DMS53 (cell line): Measurements from ENCODE around the gene LSP1.
A peak's percentile ranks its signal among the peaks of the same experiment; 100 is the strongest.
"Not testable (repeated sequence)": the region's sequence is repeated elsewhere in the genome, so short reads cannot be mapped to it uniquely, and the experiment has no call there.

Source experiments
- DNase-seq: peaks from one replicate; lab custom pipeline; 2025; lab: John Stamatoyannopoulos, UW

The LSP1 gene

GRCh38 chr11:1864831-1865665, 12.2 kb downstream of the LSP1 start:
- DNase-seq: peak; percentile 35

DNA sequence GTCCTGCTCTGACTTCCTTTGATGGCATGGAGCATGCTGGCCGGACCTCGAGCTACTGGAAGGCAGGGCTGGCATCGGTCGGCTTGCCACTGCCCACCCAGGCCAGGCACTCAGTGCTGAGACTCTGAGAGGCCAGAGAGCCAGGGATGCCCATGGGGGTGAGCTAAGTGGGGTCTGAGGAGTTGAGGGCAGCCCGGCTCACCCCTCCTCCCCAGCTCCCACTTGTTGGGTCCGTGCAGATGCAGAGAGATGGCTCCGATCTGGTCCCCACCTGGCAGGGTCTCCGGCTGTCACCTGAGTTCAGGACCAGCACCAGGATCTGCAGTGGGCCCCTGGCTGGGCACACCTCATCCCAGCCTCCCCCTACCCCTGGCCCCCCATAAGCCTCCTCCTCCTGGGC, 13.3 kb downstream of the LSP1 start:
- no peak for DNase-seq

- DNase-seq: no peak
These were observed 13.9 kb downstream of the LSP1 start for GRCh38 chr11:1866776-1867175.

- DNase-seq: no peak
These were observed 14.5 kb downstream of the LSP1 start for GRCh38 chr11:1867381-1867780.

DNA sequence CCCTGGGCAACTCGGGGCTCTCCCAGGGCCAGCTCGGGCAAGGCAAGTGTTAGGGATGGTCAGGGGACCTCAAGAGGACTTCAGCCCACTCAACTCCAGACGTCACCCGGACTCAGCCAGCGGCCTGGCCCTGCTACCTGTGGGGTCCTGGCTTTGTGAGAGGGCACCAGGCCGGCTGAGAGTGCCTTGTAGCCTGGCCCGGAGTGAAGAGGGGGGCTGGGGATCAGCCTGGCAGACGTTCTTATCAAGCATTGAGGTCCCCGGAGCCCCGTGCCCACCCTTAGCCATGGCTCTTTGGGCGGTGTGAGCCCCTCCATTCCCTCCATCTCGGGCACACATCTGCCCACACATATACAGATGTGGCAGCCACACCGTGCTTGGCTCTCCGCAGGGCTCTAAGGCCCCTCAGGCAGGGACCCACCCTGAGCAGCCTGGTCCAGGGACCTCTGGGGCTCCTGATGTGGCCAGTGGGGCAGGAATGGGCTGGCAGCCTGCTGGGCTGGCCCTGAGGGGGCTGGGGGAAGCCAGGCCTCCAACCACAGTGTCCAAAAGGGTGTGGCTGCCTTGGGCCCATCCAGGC, 15.3 kb downstream of the LSP1 start:
- no peak for DNase-seq

- DNase-seq: no peak
These were observed 15.9 kb downstream of the LSP1 start for GRCh38 chr11:1868636-1869291.

GRCh38 chr11:1869427-1870325, 16.8 kb downstream of the LSP1 start:
- DNase-seq: peak; percentile 56

- DNase-seq: no peak
These were observed 17.4 kb downstream of the LSP1 start for GRCh38 chr11:1870326-1870696.

GRCh38 chr11:1870721-1871466, 18.0 kb downstream of the LSP1 start:
- DNase-seq: peak; percentile 39

DNA sequence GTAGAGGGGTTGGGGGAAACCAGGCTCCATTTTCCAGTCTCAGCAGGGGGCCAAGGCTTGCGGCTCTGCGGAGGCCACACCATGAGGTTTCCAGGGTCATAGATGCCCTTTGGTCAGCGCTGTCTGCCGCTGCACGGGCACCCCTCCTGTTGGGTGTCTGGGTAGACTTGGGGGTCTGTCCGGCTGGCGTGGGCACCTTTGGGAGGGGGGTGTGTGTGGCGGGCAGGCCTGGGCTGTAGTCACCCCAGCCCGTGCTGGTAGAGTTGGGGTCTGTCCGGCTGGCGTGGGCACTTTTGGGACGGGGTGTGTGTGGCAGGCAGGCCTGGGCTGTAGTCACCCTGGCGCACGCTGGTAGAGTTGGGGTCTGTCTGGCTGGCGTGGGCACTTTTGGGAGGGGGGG, 18.6 kb downstream of the LSP1 start:
- DNase-seq: no peak

DNA sequence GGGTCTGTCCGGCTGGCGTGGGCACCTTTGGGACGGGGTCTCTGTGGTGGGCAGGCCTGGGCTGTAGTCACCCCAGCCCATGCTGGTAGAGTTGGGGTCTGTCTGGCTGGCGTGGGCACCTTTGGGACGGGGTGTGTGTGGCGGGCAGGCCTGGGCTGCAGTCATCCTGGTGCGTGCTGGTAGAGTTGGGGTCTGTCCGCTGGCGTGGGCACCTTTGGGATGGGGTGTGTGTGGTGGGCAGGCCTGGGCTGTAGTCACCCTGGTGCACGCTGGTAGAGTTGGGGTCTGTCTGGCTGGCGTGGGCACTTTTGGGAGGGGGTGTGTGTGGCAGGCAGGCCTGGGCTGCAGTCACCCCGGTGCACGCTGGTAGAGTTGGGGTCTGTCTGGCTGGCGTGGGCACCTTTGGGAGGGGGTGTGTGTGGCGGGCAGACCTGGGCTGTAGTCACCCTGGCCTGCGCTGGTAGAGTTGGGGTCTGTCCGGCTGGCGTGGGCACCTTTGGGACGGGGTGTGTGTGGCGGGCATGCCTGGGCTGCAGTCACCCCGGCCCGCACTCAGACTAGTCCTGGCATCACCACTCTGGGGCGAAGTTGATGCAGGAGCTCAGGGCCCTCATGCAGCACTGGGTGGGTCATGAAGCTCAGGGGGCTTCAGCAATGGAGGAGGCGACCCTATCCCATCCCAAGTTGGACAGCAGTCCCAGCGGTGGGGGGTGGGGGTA, 19.5 kb downstream of the LSP1 start:
- DNase-seq: no peak

- DNase-seq: no peak
These were observed 20.3 kb downstream of the LSP1 start for GRCh38 chr11:1873048-1873812.

DNA sequence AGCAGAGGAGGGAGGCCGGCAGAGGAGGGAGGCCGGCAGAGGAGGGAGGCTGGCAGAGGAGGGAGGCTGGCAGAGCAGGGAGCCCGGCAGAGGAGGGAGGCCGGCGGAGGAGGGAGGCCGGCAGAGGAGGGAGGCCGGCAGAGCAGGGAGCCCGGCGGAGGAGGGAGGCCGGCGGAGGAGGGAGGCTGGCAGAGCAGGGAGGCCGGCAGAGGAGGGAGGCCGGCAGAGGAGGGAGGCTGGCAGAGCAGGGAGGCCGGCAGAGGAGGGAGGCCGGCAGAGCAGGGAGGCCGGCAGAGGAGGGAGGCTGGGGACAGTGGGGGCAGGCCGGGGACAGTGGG, 20.9 kb downstream of the LSP1 start:
- not testable (repeated sequence) for DNase-seq

GRCh38 chr11:1874441-1875092, 21.7 kb downstream of the LSP1 start:
- not testable (repeated sequence) for DNase-seq

DNA sequence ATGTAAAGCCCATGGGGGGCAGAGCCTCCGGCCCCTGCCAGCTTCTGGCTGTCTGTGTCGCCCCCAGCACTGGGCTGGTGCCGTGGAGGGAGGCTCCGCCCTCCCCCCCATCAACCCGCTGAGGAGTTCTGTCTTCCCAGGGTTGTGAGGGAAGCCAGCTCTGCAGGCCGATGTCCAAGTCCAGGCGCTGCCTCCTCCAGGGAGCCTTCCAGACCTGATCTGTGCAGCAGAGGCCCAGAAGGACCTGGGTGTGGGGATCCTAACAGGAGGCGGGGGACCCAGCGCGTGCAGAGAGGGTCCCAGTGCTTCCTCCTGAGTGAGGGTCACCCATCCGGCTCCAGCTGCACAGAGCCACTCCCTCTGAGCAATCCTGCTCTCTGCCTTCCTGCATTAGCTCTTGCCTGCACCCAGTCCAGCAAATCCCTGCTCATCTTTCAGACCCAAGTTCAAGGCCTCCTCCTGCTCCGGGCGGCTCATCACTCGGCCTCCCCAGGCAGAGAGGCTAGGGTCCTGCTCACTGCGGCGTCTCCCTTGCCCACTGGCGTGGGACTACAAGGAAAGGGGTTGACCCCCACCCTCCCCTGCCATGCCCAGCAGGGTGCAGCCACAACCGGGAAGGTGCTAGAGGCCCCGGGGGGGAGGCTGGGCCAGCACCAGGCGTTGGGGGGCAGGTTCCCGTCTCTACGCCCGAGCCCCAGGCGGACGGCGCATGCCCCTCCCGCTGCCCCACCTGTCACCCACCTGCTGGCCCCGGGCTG, 22.4 kb downstream of the LSP1 start:
- no peak for DNase-seq

DNA sequence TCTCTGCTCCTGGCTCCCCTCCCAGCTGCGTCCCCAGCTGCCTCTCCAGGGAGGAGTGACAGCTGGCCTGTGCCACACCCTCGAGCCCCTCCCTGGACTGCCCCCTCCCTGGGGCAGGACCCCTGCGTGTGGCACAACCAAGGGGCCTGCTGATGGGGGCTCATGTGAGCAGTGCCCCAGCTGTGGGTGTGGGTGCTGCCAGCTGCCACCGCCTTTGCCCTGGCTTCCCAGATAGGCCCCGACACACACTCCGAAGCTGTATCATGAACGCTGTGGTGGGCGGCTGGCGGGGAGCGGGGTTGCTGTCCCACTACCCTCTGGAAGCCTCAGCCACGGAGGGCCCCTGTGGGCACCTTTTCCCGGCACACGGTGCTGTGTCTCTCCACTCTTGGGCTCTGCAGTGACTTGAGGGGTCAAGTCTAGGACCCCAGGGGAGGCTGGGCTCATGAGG, 23.0 kb downstream of the LSP1 start:
- not testable (repeated sequence) for DNase-seq

- peak; percentile 62 for DNase-seq
These were observed 23.6 kb downstream of the LSP1 start for GRCh38 chr11:1876361-1877063.
